SK-N-SH (cell line): Measurements from ENCODE around the gene C11orf97.

Experiments
- EP300 ChIP-seq, 2 experiments: IDR thresholded peaks; 2 replicates each; pipeline versions ENCODE4 v1.4.0 to v1.6.1; 2012; ENCODE audit warnings: borderline replicate concordance in 1 of 2, low read depth in 1 of 2, low read length in 1 of 2
- MEF2A ChIP-seq: IDR thresholded peaks from 2 replicates; pipeline ENCODE4 v1.4.0; 2012; ENCODE audit warnings: low read depth, borderline replicate concordance
- NRF1 ChIP-seq: IDR thresholded peaks from 2 replicates; pipeline ENCODE4 v1.6.1; 2012; ENCODE audit warnings: low read depth, mild to moderate bottlenecking, low read length
- TAF1 ChIP-seq: IDR thresholded peaks from 2 replicates; pipeline ENCODE4 v1.6.1; 2012; ENCODE audit warnings: low read depth, mild to moderate bottlenecking, low read length, moderate library complexity, borderline replicate concordance
- TEAD4 ChIP-seq: IDR thresholded peaks from 2 replicates; pipeline ENCODE4 v1.4.0; 2012; ENCODE audit warnings: mild to moderate bottlenecking, borderline replicate concordance; ENCODE audit not compliant: insufficient read depth
- YY1 ChIP-seq: IDR thresholded peaks from 2 replicates; pipeline ENCODE4 v1.4.0; 2012; ENCODE audit warnings: low read depth, mild to moderate bottlenecking
- TF ChIP-seq, protein P1 (sequence below): fragments of 200-600 bp; sonication (generic); IDR thresholded peaks from 2 replicates; pipeline ENCODE4 v1.6.1; 2017; ENCODE audit warnings: antibody characterized with exemption, mild to moderate bottlenecking, moderate library complexity

- TF ChIP-seq EP300 (IDR thresholded peaks at IDR 0.05; ENCODE audit: borderline replicate concordance in 1 of 2, low read depth in 1 of 2, low read length in 1 of 2) (no peak), NRF1 (no peak), MEF2A (no peak), TAF1 (no peak), YY1 (no peak), TEAD4 (no peak)
- TF ChIP-seq, protein P1, sequence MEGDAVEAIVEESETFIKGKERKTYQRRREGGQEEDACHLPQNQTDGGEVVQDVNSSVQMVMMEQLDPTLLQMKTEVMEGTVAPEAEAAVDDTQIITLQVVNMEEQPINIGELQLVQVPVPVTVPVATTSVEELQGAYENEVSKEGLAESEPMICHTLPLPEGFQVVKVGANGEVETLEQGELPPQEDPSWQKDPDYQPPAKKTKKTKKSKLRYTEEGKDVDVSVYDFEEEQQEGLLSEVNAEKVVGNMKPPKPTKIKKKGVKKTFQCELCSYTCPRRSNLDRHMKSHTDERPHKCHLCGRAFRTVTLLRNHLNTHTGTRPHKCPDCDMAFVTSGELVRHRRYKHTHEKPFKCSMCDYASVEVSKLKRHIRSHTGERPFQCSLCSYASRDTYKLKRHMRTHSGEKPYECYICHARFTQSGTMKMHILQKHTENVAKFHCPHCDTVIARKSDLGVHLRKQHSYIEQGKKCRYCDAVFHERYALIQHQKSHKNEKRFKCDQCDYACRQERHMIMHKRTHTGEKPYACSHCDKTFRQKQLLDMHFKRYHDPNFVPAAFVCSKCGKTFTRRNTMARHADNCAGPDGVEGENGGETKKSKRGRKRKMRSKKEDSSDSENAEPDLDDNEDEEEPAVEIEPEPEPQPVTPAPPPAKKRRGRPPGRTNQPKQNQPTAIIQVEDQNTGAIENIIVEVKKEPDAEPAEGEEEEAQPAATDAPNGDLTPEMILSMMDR = no peak
Measured at GRCh38 chr11:94568717-94569116, 56.5 kb downstream of the C11orf97 start.
